GM19372 (cell line): Measurements from ENCODE around the gene SLC24A5.

Source experiments
- ATAC-seq: cut with Tn5 transposase; IDR thresholded peaks from one replicate; pipeline ENCODE4 v1.9.1; 2021; ENCODE audit warnings: mild to moderate bottlenecking, low read depth, moderate library complexity; ENCODE audit not compliant: unreplicated experiment

Gene SLC24A5

DNA sequence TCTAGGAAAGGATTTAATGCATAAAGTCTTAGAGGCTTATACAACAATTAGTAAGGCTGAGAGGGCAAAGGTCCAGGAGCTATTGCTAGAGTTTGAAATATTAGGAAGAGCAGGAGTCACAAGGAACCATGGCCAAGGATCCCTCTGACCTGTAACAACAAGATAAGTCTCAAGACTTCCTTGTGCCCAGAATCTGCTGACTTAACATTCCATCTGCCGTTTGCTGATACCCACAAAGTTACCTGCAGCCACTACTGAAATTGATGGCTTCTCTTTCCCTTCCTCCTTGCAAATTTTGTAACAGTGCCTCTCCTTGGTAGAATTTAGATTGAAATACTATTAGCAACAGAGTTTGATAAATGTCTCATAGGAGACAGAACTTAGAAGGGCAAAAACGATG is 62.0 kb downstream of the SLC24A5 start:
- ATAC-seq, result no peak

DNA sequence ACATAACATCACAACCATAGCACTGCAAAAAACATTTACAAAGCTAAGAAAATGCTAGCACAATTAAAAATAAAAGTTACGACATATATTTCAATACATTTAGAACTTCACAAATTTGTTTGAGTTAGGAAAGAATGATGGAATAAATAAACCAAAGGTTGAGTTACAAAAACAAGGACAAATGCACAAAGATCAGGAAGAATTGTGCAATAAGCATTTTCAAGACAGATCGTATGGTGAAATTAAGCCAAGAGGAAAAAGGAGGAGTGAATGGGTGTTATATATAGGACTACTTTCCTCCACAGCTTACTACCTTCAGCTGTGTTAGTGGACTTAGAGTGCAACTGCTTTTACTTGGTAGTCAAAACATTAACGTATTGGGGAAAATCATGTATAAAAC is 64.7 kb downstream of the SLC24A5 start:
- no peak for ATAC-seq

DNA sequence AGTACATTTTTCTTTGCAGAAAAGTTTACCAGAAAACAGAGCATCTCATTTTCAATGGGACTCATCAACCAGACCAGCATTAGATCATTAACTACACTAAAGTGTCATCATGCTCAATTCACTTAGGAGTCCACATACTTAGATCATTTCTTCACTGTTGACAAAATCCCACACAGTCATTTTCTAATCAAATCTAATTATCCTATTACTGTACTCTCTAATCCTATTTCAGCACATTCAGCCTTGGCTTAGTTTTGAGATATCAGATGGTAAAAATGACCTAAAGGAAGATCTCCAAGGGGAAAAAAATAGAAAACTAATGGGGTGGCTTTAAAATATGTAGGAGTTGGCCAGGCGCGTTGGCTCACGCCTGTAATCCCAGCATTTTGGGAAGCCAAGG is 65.5 kb downstream of the SLC24A5 start:
- ATAC-seq, result no peak

DNA sequence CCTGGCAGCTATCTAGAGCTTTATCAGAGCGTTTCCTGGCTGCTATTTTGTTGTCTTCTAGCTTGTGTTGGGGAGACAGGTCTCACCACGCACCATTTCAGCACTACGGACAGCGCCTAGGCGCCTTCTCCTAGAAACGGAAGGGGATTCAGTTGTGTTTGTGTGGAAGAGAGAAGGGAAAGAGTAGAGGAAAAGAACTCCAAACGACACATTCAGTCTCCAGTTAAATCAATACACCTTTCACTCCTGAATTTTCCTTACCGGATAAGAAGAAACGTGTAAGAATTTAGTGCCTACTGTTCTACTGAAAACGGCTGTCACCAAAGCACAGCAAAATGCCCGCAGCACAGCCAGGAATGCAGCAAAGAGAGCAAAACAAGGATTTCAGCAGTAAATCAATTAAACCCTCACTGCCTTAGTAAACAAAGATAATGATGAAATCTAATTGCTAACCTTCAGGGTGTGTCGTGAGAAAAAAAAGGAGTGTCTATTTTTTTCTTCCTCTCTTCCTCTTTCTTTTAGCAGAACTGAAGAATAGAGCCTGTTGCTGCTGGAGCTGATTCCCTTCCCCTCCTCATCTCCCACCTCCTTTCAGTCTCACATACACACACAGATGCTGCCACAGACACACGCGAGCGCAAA is 70.3 kb downstream of the SLC24A5 start:
- ATAC-seq, result no peak

DNA sequence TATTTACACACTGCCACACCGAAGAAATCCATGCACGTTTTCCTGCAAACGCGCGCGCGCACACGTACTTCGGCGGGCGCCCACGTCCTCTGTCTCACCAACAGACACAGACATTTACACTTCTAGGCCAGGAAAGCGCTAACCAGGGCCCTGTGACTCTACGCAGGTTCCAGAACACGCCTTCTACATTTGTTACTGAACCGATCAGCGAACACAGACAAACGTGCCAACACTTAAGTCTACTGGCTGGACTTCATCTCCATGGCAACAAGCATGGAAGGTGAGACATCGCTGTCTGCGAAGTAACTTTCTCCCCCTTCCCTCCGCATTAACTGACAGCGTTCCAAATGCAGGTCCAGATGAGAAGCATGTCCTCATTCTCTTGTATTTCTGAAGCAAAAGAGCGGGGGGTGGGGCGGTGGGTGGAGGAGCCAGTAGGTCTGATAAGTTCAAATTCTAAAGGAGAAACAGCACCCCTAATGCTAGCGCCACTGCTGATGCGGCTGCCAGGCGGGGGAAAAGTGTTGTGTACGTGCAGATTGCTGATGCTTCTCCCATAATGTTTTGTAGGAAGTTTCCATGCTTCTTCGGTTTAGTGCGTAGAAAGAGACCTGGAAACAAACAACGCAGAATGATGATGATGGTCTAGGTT is 70.9 kb downstream of the SLC24A5 start, which contains the start of gene CTXN2:
Gene CTXN2, plus strand, starts transcription at position 92 of the 652 bp plus-strand sequence. CDS start 9,636 bp downstream, outside the sequence.
- no peak for ATAC-seq
